HepG2 (cell line): ENCODE data around the gene MTRFR. TPM values are rescaled to one million over a fixed set of nuclear protein-coding genes. Genes with fewer than 3 reads are reported as not detected.

ENCODE experiments used
- ATAC-seq: fragments of 200-7000 bp; cut with Tn5 transposase; 3 replicates; pipeline ENCODE4 v1.9.1; 2020; ENCODE audit warnings: mild to moderate bottlenecking, moderate library complexity
- BruUV-seq: library from RNA; stranded (reverse); fragments of 400-500 nt; replicated peaks from 2 replicates; lab custom pipeline; 2021; lab: Mats Ljungman, UMichigan
- CTCF ChIA-PET: fragments of 300-600 bp; formaldehyde crosslinking; extraction: SDS; loops from one replicate; lab custom pipeline; 2021; ENCODE audit warnings: low total read pairs, inconsistent platforms, low intra/inter-chr PET ratio; lab: Yijun Ruan, JAX
- POLR2A ChIA-PET: fragments of 350-600 bp; sonication (Branson Sonifier 250); formaldehyde crosslinking; loops from one replicate; lab custom pipeline; 2020; ENCODE audit warnings: antibody characterized with exemption, inconsistent platforms; lab: Yijun Ruan, JAX
- DNase-seq: peaks from one replicate; pipeline ENCODE4 v3.0.0-alpha.2; 2015; ENCODE audit warnings: low spot score
- FAIRE-seq: peaks from 3 replicates; lab custom pipeline; 2011; peaks lifted over from hg19 to GRCh38; lab: Jason Lieb, UNC
- H2AFZ ChIP-seq: one replicate; pipeline ENCODE4 v1.6.1; 2011; ENCODE audit warnings: low read length, inconsistent platforms
- H3K27ac ChIP-seq: fragments of 300-600 bp; 3 replicates; pipeline ENCODE4 v1.8.0; 2011; ENCODE audit warnings: mixed run types, mild to moderate bottlenecking, mixed read lengths, low read length, inconsistent platforms; ENCODE audit not compliant: insufficient read depth; ENCODE audit errors: extremely low read length
- H3K27me3 ChIP-seq, 2 experiments: fragments of 200-600 bp in 1 of 2; 2 replicates in 1 of 2; 3 replicates in 1 of 2; pipeline versions ENCODE4 v1.6.0 to v1.8.0; 2011; ENCODE audit warnings: low read length in 2 of 2, mild to moderate bottlenecking in 2 of 2, moderate library complexity in 2 of 2, inconsistent platforms in 1 of 2; ENCODE audit not compliant: insufficient read depth in 2 of 2, control insufficient read depth in 1 of 2
- H3K36me3 ChIP-seq, 2 experiments: fragments of 200-600 bp in 1 of 2; replicated peaks in 1 of 2; 2 replicates in 1 of 2; 3 replicates in 1 of 2; pipeline versions ENCODE4 v1.5.1 to v1.8.0; 2011; ENCODE audit warnings: low read length in 2 of 2, inconsistent platforms in 1 of 2; ENCODE audit not compliant: insufficient read depth in 2 of 2, control insufficient read depth in 1 of 2
- H3K4me1 ChIP-seq: 2 replicates; pipeline ENCODE4 v1.5.1; 2012; ENCODE audit warnings: low read length, inconsistent platforms; ENCODE audit not compliant: insufficient read depth
- H3K4me2 ChIP-seq: 2 replicates; pipeline ENCODE4 v1.6.0; 2011; ENCODE audit warnings: low read depth, low read length, inconsistent platforms
- H3K4me3 ChIP-seq, 3 experiments: fragments of 200-600 bp in 1 of 3; sonication (generic), shearing (Covaris generic) in 1 of 3; replicated peaks in 1 of 3; 2 replicates each; pipeline ENCODE4 v1.5.1; 2011 to 2016; ENCODE audit warnings: low read length in 3 of 3, inconsistent platforms in 2 of 3, low read depth in 2 of 3, mild to moderate bottlenecking in 2 of 3, control low read depth in 1 of 3, mixed read lengths in 1 of 3; ENCODE audit not compliant: insufficient read depth in 1 of 3
- H3K79me2 ChIP-seq: one replicate; pipeline ENCODE4 v1.6.1; 2011; ENCODE audit warnings: low read length, inconsistent platforms; ENCODE audit not compliant: insufficient read depth
- H3K9ac ChIP-seq: 2 replicates; pipeline ENCODE4 v1.6.0; 2011; ENCODE audit warnings: mild to moderate bottlenecking, low read depth, low read length, inconsistent platforms; ENCODE audit not compliant: insufficient read depth
- H3K9me3 ChIP-seq: 2 replicates; pipeline ENCODE4 v1.5.1; 2012; ENCODE audit warnings: mild to moderate bottlenecking, low read length
- H4K20me1 ChIP-seq: 2 replicates; pipeline ENCODE4 v1.6.0; 2011; ENCODE audit warnings: inconsistent platforms, mild to moderate bottlenecking, low read length, moderate library complexity; ENCODE audit not compliant: insufficient read depth
- CHD4 ChIP-seq: fragments of 200-600 bp; sonication (generic); IDR thresholded peaks from 2 replicates; pipeline ENCODE4 v1.7.0; 2017; ENCODE audit warnings: mild to moderate bottlenecking, low read length, borderline replicate concordance
- EED ChIP-seq: sonication (generic); formaldehyde crosslinking; IDR thresholded peaks from 2 replicates; pipeline ENCODE4 v1.5.0; 2020; ENCODE audit warnings: mild to moderate bottlenecking, missing genetic modification reagents
- KDM5B ChIP-seq: sonication (generic); formaldehyde crosslinking; IDR thresholded peaks from 2 replicates; pipeline ENCODE4 v1.4.0; 2020; ENCODE audit warnings: missing genetic modification reagents, mild to moderate bottlenecking, borderline replicate concordance
- NBN ChIP-seq: fragments of 450-650 bp; conservative IDR thresholded peaks from 2 replicates; pipeline ENCODE4 v1.6.1; 2017
- NCOA5 ChIP-seq: sonication (generic); formaldehyde crosslinking; IDR thresholded peaks from 2 replicates; pipeline ENCODE4 v1.4.0; 2020; ENCODE audit warnings: missing genetic modification reagents
- PTBP1 ChIP-seq: fragments of 200-400 bp; formaldehyde crosslinking; IDR thresholded peaks from 2 replicates; pipeline ENCODE4 v1.6.1; 2018; ENCODE audit warnings: low read length, low read depth; ENCODE audit not compliant: poor library complexity, severe bottlenecking
- ZNF331 ChIP-seq: sonication (generic); formaldehyde crosslinking; IDR thresholded peaks from 2 replicates; pipeline ENCODE4 v1.4.0; 2020; ENCODE audit warnings: missing genetic modification reagents
- ZNF546 ChIP-seq: sonication (generic); formaldehyde crosslinking; conservative IDR thresholded peaks from 2 replicates; pipeline ENCODE4 v1.8.1; 2023; ENCODE audit warnings: mild to moderate bottlenecking, missing genetic modification reagents
- ZNF572 ChIP-seq: sonication (generic); formaldehyde crosslinking; IDR thresholded peaks from 2 replicates; pipeline ENCODE4 v1.5.1; 2020; ENCODE audit warnings: mild to moderate bottlenecking, missing genetic modification reagents
- ZSCAN9 ChIP-seq: IDR thresholded peaks from 2 replicates; pipeline ENCODE4 v1.6.1; 2016; ENCODE audit warnings: borderline replicate concordance
- WGBS: methylation state at CpG from one replicate; pipeline ENCODE4 v1.1.6; 2017; ENCODE audit warnings: low lambda C conversion rate; 5-methylcytosine and 5-hydroxymethylcytosine counted together
- in situ Hi-C: cut with HindIII; loops from 2 replicates; pipeline ENCODE4 v1.10.0; 2017; ENCODE audit warnings: low pct_unique_long_range_greater_than_20kb; ENCODE audit not compliant: extremely low pct_ligation_motif_present
- intact Hi-C: fragments of 100-400 bp; cut with micrococcal nuclease; formaldehyde crosslinking; loops from one replicate; pipeline ENCODE4 v1.10.0; 2022; ENCODE audit not compliant: unreplicated experiment
- polyA plus RNA-seq, 8 experiments: library from polyadenylated mRNA; depleted of rRNA in 3 of 8; stranded (reverse) in 7 of 8; unstranded in 1 of 8; fragments of >200 nt; fragmentation: Illumina TruSeq in 4 of 8; extraction: Trizol in 4 of 8; gene quantifications; 2 replicates each; pipeline versions ENCODE4 v1.2.1 to v1.2.3, GENCODE V29; 2011 to 2016; ENCODE audit warnings: low read depth in 4 of 8, missing spikeins in 1 of 8, mixed read lengths in 1 of 8; ENCODE audit not compliant: insufficient read depth in 1 of 8
- total RNA-seq, 5 experiments: library from RNA; depleted of rRNA; stranded (reverse); fragments of >200 nt; fragmentation: Illumina TruSeq; extraction: Trizol; gene quantifications; 2 replicates each; pipeline ENCODE4 v1.2.3, GENCODE V29; 2016; ENCODE audit warnings: low read depth in 1 of 5
- TF ChIP-seq, protein P1 (sequence below): conservative IDR thresholded peaks from 2 replicates; pipeline ENCODE4 v1.6.1; 2018; ENCODE audit warnings: missing genetic modification reagents

MTRFR gene
- total and polyA plus RNA-seq, 2 of the 13 experiments (the other 11 are each of a cell fraction or from before 2014, with no cell fraction given): 7.1 to 9.9 TPM

DNA sequence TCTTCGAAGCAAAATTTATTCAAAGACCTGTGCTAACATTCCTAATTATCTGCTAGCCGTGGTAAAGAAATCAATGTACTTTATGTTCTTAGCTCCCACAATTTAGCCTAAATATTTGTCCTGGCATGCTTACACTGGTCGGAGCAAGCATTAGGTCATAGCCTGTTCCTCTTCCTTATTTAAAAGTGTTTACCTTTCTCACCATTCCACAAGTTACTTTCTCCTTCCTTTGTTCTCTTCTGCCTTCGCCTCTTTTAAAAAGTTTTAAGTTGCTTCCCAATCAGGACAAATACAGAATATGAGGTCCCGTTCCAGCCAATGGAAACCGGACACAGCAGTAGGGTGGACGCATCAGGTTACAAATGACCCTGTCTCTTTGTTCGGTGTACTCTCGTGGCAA, 26.8 kb downstream of the MTRFR start:
- no peak overlapping the region for H2AFZ ChIP-seq
- H3K4me2 ChIP-seq: no peak overlapping the region
- intact Hi-C loops: no loop called here
- no peak overlapping the region for H3K27ac ChIP-seq
- peaks cover 7% of the 10 kb centered on the region for H3K79me2 ChIP-seq
- in situ Hi-C loops: no loop called here
- H3K36me3 ChIP-seq: peaks cover 25 to 75% of the 10 kb centered on the region in 2 experiments
- no peak for DNase-seq
- CTCF ChIA-PET: no interaction called here
- 86% methylated on average over 9 of the region's 9 CpGs for WGBS
- H3K4me3 ChIP-seq: no peak overlapping the region
- FAIRE-seq: no peak
- H3K27me3 ChIP-seq: no peaks in the 10 kb centered on the region
- no peaks in the 10 kb centered on the region for H4K20me1 ChIP-seq
- H3K9me3 ChIP-seq: no peaks in the 10 kb centered on the region
- no peaks in the 10 kb centered on the region for H3K4me1 ChIP-seq
- H3K9ac ChIP-seq: no peak overlapping the region
- TF ChIP-seq EED (CRISPR knock-in tag) (no peak), PTBP1 (no peak), KDM5B (CRISPR knock-in tag) (no peak), ZNF572 (CRISPR knock-in tag) (no peak), CHD4 (no peak), ZNF546 (no peak), ZNF331 (CRISPR knock-in tag) (no peak), NBN (no peak)
- TF ChIP-seq, protein P1, sequence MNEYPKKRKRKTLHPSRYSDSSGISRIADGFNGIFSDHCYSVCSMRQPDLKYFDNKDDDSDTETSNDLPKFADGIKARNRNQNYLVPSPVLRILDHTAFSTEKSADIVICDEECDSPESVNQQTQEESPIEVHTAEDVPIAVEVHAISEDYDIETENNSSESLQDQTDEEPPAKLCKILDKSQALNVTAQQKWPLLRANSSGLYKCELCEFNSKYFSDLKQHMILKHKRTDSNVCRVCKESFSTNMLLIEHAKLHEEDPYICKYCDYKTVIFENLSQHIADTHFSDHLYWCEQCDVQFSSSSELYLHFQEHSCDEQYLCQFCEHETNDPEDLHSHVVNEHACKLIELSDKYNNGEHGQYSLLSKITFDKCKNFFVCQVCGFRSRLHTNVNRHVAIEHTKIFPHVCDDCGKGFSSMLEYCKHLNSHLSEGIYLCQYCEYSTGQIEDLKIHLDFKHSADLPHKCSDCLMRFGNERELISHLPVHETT (CRISPR knock-in tag): no peak
- POLR2A ChIA-PET: interaction anchor here (1.7 kb wide), 1 partner anchor 27 kb away, joined by 5 read pairs; the partner anchor contains the start of genes MPHOSPH9 and MTRFR
- no peak for ATAC-seq
- no TSS peak for BruUV-seq

DNA sequence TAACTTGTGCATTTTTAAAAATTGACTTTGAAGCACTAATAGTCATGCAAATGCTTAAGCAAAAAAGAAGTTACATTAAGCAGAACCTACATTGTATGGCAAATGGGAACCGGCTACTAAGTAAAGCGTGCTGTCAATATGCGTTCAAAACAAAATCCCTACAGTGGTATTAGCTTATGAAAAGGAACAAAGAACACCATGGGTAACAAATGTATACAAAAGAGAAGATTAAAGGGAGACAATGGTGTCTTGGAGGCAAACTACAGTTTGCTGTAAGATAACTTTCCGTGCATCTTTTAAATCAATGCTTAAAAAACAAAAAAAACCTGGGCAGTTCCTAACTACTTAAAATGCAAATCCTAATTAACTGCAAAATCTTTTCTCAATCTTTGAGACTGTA, 28.0 kb downstream of the MTRFR start:
- no peak overlapping the region for H3K27ac ChIP-seq
- WGBS: 99% methylated on average over 4 of the region's 4 CpGs
- no peaks in the 10 kb centered on the region for H3K4me1 ChIP-seq
- no peaks in the 10 kb centered on the region for H4K20me1 ChIP-seq
- H3K27me3 ChIP-seq: no peaks in the 10 kb centered on the region
- TSS peak; percentile 55 for BruUV-seq
- H3K9me3 ChIP-seq: no peaks in the 10 kb centered on the region
- TF ChIP-seq ZSCAN9 (CRISPR knock-in tag): no peak
- no peak for TF ChIP-seq NCOA5 (CRISPR knock-in tag)
- ATAC-seq: no peak
- H3K4me3 ChIP-seq: no peak overlapping the region
- DNase-seq: no peak
- peaks cover 27 to 72% of the 10 kb centered on the region in 2 experiments for H3K36me3 ChIP-seq
- H3K9ac ChIP-seq: no peak overlapping the region
- peaks cover 7% of the 10 kb centered on the region for H3K79me2 ChIP-seq
- no peak for FAIRE-seq
- ChIA-PET POLR2A (no interaction called here), CTCF (no interaction called here)
- no peak overlapping the region for H2AFZ ChIP-seq
- in situ Hi-C loops (no loop called here), intact Hi-C loops (no loop called here)
- no peak overlapping the region for H3K4me2 ChIP-seq
